ENCODE data around the gene M1AP. TPM values are rescaled to one million over a fixed set of nuclear protein-coding genes. Genes with fewer than 3 reads are reported as not detected.

M1AP gene
- polyA plus RNA-seq, 1 of the 3 experiments (the other 2 are of a cell fraction): 0.02 TPM

DNA sequence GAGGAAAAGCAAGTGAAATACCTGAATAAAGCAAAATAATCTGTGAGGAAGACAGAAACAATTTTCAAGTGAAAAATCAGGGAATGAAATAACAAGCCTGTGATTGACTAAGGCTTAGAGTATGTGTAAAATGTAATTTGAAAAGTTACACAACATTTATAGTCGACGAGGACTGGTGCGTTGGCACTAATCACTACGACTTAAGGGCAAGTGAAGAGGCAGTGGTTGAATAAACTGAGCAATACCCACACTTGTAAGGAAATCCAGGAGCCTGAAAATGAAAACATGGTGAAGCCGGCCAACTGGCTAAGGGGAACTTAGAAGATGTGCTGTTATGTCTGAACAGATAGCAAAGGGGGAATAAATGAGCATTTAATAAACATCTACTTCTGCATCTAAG is 80.2 kb downstream of the M1AP start:
- TF ChIP-seq TCF12 (IDR thresholded peaks at IDR 0.05): peak; percentile 39; the same call in 1 of the 2 replicates
- TF ChIP-seq ZBTB33 (IDR thresholded peaks at IDR 0.05; ENCODE audit: borderline replicate concordance, low read depth): no peak
- no peak for TF ChIP-seq CTCF (IDR thresholded peaks at IDR 0.05)
- TF ChIP-seq FOSL2 (IDR thresholded peaks at IDR 0.05; ENCODE audit: borderline replicate concordance, low read depth): 0 out of 2 replicates have a peak, but pooled peaks have one; percentile 17
- H3K36me3 ChIP-seq (replicated peaks in 1 of 2; ENCODE audit: control insufficient read depth in 1 of 2, insufficient read depth in 2 of 2, low read length in 1 of 2): no peaks in the 10 kb centered on the region
- 39% methylated on average over 5 of the region's 5 CpGs for WGBS (ENCODE audit: low lambda C conversion rate)
- peaks cover 3 to 18% of the 10 kb centered on the region in 2 experiments; a peak in 2 of 4 replicates for H3K4me1 ChIP-seq (ENCODE audit: control insufficient read depth in 1 of 2, insufficient read depth in 2 of 2, low read depth in 1 of 2, low read length in 1 of 2)
- peaks cover 44% of the 10 kb centered on the region for H3F3A ChIP-seq (replicated peaks; ENCODE audit: insufficient read depth)
- peak overlapping the region; percentile 86 to 93; a peak in 3 of 4 replicates for H3K27ac ChIP-seq (ENCODE audit: low read depth in 2 of 2, low read length in 1 of 2)
- H3K27me3 ChIP-seq (ENCODE audit: insufficient read depth): no peaks in the 10 kb centered on the region
- POLR2A ChIA-PET: no interaction called here
- peak overlapping the region; percentile 50 for H2AFZ ChIP-seq (ENCODE audit: low read depth)
- peak overlapping the region; percentile 61; the same call in 1 of the 2 replicates for H3K9ac ChIP-seq
- no peaks in the 10 kb centered on the region for H3K79me2 ChIP-seq (ENCODE audit: insufficient read depth)
- H3K4me2 ChIP-seq: peak overlapping the region; percentile 43
- H3K9me3 ChIP-seq: no peaks in the 10 kb centered on the region
- DNase-seq: no peak
- H3K4me3 ChIP-seq (ENCODE audit: low read depth in 2 of 2, low read length in 1 of 2): no peak overlapping the region
- H3K9me2 ChIP-seq: no peaks in the 10 kb centered on the region
- no peaks in the 10 kb centered on the region for H4K20me1 ChIP-seq (ENCODE audit: insufficient read depth)
- CTCF ChIA-PET: interaction anchor here (0.8 to 3.6 kb wide), 4 partner anchors 9 to 29 kb away, joined by 3 to 24 read pairs (median 5); no protein-coding TSS in a partner anchor

DNA sequence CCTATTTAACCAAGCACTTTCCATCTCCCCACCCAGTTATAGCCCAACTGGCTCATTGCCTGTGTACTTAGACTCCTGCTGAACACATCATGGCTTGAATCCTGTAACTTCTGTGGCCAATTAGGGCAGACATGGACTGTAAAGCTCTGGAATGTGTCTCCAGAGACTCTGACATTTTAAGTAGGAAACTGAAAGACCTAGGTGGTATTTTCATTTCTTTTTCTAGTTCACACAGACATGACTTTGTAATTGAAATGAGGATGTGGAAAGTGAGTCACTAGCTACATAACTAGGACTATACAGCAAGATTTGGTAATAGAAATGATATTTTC is 81.4 kb downstream of the M1AP start:
- DNase-seq: no peak
- H3K4me2 ChIP-seq: peak overlapping the region; percentile 11; the same call in 1 of the 2 replicates
- TF ChIP-seq TEAD4 (IDR thresholded peaks at IDR 0.05; ENCODE audit: borderline replicate concordance, insufficient read depth): peak; percentile 24; the same call in 1 of the 2 replicates
- TF ChIP-seq NFIC (IDR thresholded peaks at IDR 0.05; ENCODE audit: borderline replicate concordance): peak; percentile 48; the same call in 1 of the 2 replicates
- TF ChIP-seq MEF2A (IDR thresholded peaks at IDR 0.05; ENCODE audit: borderline replicate concordance, low read depth): no peak
- no peak for TF ChIP-seq RCOR1 (IDR thresholded peaks at IDR 0.05; ENCODE audit: low read length)
- TF ChIP-seq, protein P1, sequence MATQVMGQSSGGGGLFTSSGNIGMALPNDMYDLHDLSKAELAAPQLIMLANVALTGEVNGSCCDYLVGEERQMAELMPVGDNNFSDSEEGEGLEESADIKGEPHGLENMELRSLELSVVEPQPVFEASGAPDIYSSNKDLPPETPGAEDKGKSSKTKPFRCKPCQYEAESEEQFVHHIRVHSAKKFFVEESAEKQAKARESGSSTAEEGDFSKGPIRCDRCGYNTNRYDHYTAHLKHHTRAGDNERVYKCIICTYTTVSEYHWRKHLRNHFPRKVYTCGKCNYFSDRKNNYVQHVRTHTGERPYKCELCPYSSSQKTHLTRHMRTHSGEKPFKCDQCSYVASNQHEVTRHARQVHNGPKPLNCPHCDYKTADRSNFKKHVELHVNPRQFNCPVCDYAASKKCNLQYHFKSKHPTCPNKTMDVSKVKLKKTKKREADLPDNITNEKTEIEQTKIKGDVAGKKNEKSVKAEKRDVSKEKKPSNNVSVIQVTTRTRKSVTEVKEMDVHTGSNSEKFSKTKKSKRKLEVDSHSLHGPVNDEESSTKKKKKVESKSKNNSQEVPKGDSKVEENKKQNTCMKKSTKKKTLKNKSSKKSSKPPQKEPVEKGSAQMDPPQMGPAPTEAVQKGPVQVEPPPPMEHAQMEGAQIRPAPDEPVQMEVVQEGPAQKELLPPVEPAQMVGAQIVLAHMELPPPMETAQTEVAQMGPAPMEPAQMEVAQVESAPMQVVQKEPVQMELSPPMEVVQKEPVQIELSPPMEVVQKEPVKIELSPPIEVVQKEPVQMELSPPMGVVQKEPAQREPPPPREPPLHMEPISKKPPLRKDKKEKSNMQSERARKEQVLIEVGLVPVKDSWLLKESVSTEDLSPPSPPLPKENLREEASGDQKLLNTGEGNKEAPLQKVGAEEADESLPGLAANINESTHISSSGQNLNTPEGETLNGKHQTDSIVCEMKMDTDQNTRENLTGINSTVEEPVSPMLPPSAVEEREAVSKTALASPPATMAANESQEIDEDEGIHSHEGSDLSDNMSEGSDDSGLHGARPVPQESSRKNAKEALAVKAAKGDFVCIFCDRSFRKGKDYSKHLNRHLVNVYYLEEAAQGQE (IDR thresholded peaks at IDR 0.05; ENCODE audit: low read depth, low read length): no peak
- no peak for TF ChIP-seq NRF1 (IDR thresholded peaks at IDR 0.05; ENCODE audit: low read depth, low read length)
- TF ChIP-seq FOXJ3 (CRISPR knock-in tag; IDR thresholded peaks at IDR 0.05): no peak
- TF ChIP-seq CTCF (IDR thresholded peaks at IDR 0.05): no peak
- no peak for TF ChIP-seq IRF3 (IDR thresholded peaks at IDR 0.05; ENCODE audit: low read depth, low read length)
- TF ChIP-seq, protein P2, sequence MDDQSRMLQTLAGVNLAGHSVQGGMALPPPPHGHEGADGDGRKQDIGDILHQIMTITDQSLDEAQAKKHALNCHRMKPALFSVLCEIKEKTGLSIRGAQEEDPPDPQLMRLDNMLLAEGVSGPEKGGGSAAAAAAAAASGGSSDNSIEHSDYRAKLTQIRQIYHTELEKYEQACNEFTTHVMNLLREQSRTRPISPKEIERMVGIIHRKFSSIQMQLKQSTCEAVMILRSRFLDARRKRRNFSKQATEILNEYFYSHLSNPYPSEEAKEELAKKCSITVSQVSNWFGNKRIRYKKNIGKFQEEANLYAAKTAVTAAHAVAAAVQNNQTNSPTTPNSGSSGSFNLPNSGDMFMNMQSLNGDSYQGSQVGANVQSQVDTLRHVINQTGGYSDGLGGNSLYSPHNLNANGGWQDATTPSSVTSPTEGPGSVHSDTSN (IDR thresholded peaks at IDR 0.05): peak; percentile 83
- TF ChIP-seq GABPA (IDR thresholded peaks at IDR 0.05; ENCODE audit: low read depth): no peak

More for the DNA sequence above, 81.4 kb downstream of the M1AP start:
- Histone ChIP-seq H4K20me1 (ENCODE audit: insufficient read depth) (no peaks in the 10 kb centered on the region), H3F3A (replicated peaks; ENCODE audit: insufficient read depth) (peaks cover 39% of the 10 kb centered on the region), H2AFZ (ENCODE audit: low read depth) (no peak overlapping the region), H3K36me3 (replicated peaks in 1 of 2; ENCODE audit: control insufficient read depth in 1 of 2, insufficient read depth in 2 of 2, low read length in 1 of 2) (no peaks in the 10 kb centered on the region), H3K9ac (no peak overlapping the region; the same call in 1 of the 2 replicates), H3K27me3 (ENCODE audit: insufficient read depth) (no peaks in the 10 kb centered on the region), H3K4me1 (ENCODE audit: control insufficient read depth in 1 of 2, insufficient read depth in 2 of 2, low read depth in 1 of 2, low read length in 1 of 2) (peaks cover 3 to 27% of the 10 kb centered on the region in 2 experiments; a peak in 2 of 4 replicates), H3K27ac (ENCODE audit: low read depth in 2 of 2, low read length in 1 of 2) (peak overlapping the region; percentile 86 to 93; a peak in 3 of 4 replicates), H3K4me3 (ENCODE audit: low read depth in 2 of 2, low read length in 1 of 2) (no peak overlapping the region), H3K9me2 (no peaks in the 10 kb centered on the region), H3K79me2 (ENCODE audit: insufficient read depth) (no peaks in the 10 kb centered on the region), H3K9me3 (no peaks in the 10 kb centered on the region)
- ChIA-PET CTCF (interaction anchor here (1.0 to 3.6 kb wide), 6 partner anchors 9 to 388 kb away, joined by 3 to 24 read pairs (median 5); partner anchors contain the start of gene MOB1A), POLR2A (no interaction called here)

All from SK-N-SH (cell line).